Measurements from ENCODE around the gene WWOX. TPM values are rescaled to one million over a fixed set of nuclear protein-coding genes. Genes with fewer than 3 reads are reported as not detected.

Gene WWOX
- polyA plus RNA-seq, 4 donors = 4.9 to 15.8 (median 7.0) TPM

GRCh38 chr16:78126662-78127061 lies 27.2 kb downstream of the WWOX start:
- 84 to 90% (median 89%) methylated on average over 3 of the region's 3 CpGs for WGBS, 3 donors
- Histone ChIP-seq H3K36me3 (ENCODE audit: control insufficient read depth in 3 of 3, insufficient read depth in 2 of 3, low read depth in 1 of 3, low read length in 3 of 3) (peaks cover 0 to 6% (median 0%) of the 10 kb centered on the region in 3 donors), H3K27ac (ENCODE audit: low read depth in 1 of 3, low read length in 2 of 3) (no peak overlapping the region), H3K4me3 (ENCODE audit: low read depth in 1 of 3, low read length in 3 of 3) (no peak overlapping the region), H3K27me3 (ENCODE audit: control insufficient read depth in 3 of 3, insufficient read depth in 3 of 3, low read length in 3 of 3) (no peaks in the 10 kb centered on the region), H3K9me3 (ENCODE audit: control insufficient read depth in 2 of 2, insufficient read depth in 1 of 2, low read depth in 1 of 2, low read length in 1 of 2) (peaks cover 0 to 6% of the 10 kb centered on the region in 2 donors), H3K4me1 (ENCODE audit: control insufficient read depth in 3 of 3, insufficient read depth in 2 of 3, low read depth in 1 of 3, low read length in 2 of 3) (peaks cover 0 to 4% (median 0%) of the 10 kb centered on the region in 3 donors)
- DNase-seq = no peak
- no peak for FAIRE-seq

GRCh38 chr16:78127130-78127529 lies 27.7 kb downstream of the WWOX start:
- Histone ChIP-seq H3K9me3 (ENCODE audit: control insufficient read depth in 2 of 2, insufficient read depth in 1 of 2, low read depth in 1 of 2, low read length in 1 of 2) (peaks cover 0 to 6% of the 10 kb centered on the region in 2 donors), H3K36me3 (ENCODE audit: control insufficient read depth in 3 of 3, insufficient read depth in 2 of 3, low read depth in 1 of 3, low read length in 3 of 3) (peaks cover 0 to 5% (median 0%) of the 10 kb centered on the region in 3 donors), H3K4me3 (ENCODE audit: low read depth in 1 of 3, low read length in 3 of 3) (no peak overlapping the region), H3K27ac (ENCODE audit: low read depth in 1 of 3, low read length in 2 of 3) (no peak overlapping the region), H3K4me1 (ENCODE audit: control insufficient read depth in 3 of 3, insufficient read depth in 2 of 3, low read depth in 1 of 3, low read length in 2 of 3) (peaks cover 0 to 4% (median 0%) of the 10 kb centered on the region in 3 donors), H3K27me3 (ENCODE audit: control insufficient read depth in 3 of 3, insufficient read depth in 3 of 3, low read length in 3 of 3) (no peaks in the 10 kb centered on the region)
- FAIRE-seq = no peak
- DNase-seq = no peak
- WGBS, 3 donors = 50 to 84% (median 69%) methylated on average over 5 of the region's 5 CpGs

GRCh38 chr16:78128913-78129312 lies 29.5 kb downstream of the WWOX start:
- Histone ChIP-seq H3K27ac (ENCODE audit: low read depth in 1 of 3, low read length in 2 of 3) (no peak overlapping the region), H3K4me1 (ENCODE audit: control insufficient read depth in 3 of 3, insufficient read depth in 2 of 3, low read depth in 1 of 3, low read length in 2 of 3) (peaks cover 0 to 4% (median 0%) of the 10 kb centered on the region in 3 donors), H3K36me3 (ENCODE audit: control insufficient read depth in 3 of 3, insufficient read depth in 2 of 3, low read depth in 1 of 3, low read length in 3 of 3) (peaks cover 0 to 5% (median 0%) of the 10 kb centered on the region in 3 donors), H3K9me3 (ENCODE audit: control insufficient read depth in 2 of 2, insufficient read depth in 1 of 2, low read depth in 1 of 2, low read length in 1 of 2) (peaks cover 0 to 6% of the 10 kb centered on the region in 2 donors), H3K4me3 (ENCODE audit: low read depth in 1 of 3, low read length in 3 of 3) (no peak overlapping the region), H3K27me3 (ENCODE audit: control insufficient read depth in 3 of 3, insufficient read depth in 3 of 3, low read length in 3 of 3) (no peaks in the 10 kb centered on the region)
- 64 to 91% (median 89%) methylated on average over 9 of the region's 9 CpGs for WGBS, 3 donors
- FAIRE-seq = no peak
- no peak for DNase-seq

GRCh38 chr16:78129349-78129748 lies 29.9 kb downstream of the WWOX start:
- WGBS, 3 donors = 67 to 92% (median 82%) methylated on average over 2 of the region's 2 CpGs
- peaks cover 0 to 5% (median 0%) of the 10 kb centered on the region in 3 donors for H3K36me3 ChIP-seq (ENCODE audit: control insufficient read depth in 3 of 3, insufficient read depth in 2 of 3, low read depth in 1 of 3, low read length in 3 of 3)
- H3K4me3 ChIP-seq (ENCODE audit: low read depth in 1 of 3, low read length in 3 of 3) = no peak overlapping the region
- H3K27me3 ChIP-seq (ENCODE audit: control insufficient read depth in 3 of 3, insufficient read depth in 3 of 3, low read length in 3 of 3) = no peaks in the 10 kb centered on the region
- DNase-seq = no peak
- H3K9me3 ChIP-seq (ENCODE audit: control insufficient read depth in 2 of 2, insufficient read depth in 1 of 2, low read depth in 1 of 2, low read length in 1 of 2) = peaks cover 0 to 6% of the 10 kb centered on the region in 2 donors
- no peak overlapping the region for H3K27ac ChIP-seq (ENCODE audit: low read depth in 1 of 3, low read length in 2 of 3)
- peaks cover 0 to 4% (median 0%) of the 10 kb centered on the region in 3 donors for H3K4me1 ChIP-seq (ENCODE audit: control insufficient read depth in 3 of 3, insufficient read depth in 2 of 3, low read depth in 1 of 3, low read length in 2 of 3)
- FAIRE-seq = no peak

GRCh38 chr16:78130083-78130608 lies 30.7 kb downstream of the WWOX start:
- 80 to 86% (median 84%) methylated on average over 4 of the region's 4 CpGs for WGBS, 3 donors
- Histone ChIP-seq H3K9me3 (ENCODE audit: control insufficient read depth in 2 of 2, insufficient read depth in 1 of 2, low read depth in 1 of 2, low read length in 1 of 2) (peaks cover 0 to 6% of the 10 kb centered on the region in 2 donors), H3K4me3 (ENCODE audit: low read depth in 1 of 3, low read length in 3 of 3) (no peak overlapping the region), H3K4me1 (ENCODE audit: control insufficient read depth in 3 of 3, insufficient read depth in 2 of 3, low read depth in 1 of 3, low read length in 2 of 3) (peaks cover 0 to 6% (median 0%) of the 10 kb centered on the region in 3 donors), H3K27me3 (ENCODE audit: control insufficient read depth in 3 of 3, insufficient read depth in 3 of 3, low read length in 3 of 3) (no peaks in the 10 kb centered on the region), H3K27ac (ENCODE audit: low read depth in 1 of 3, low read length in 2 of 3) (no peak overlapping the region), H3K36me3 (ENCODE audit: control insufficient read depth in 3 of 3, insufficient read depth in 2 of 3, low read depth in 1 of 3, low read length in 3 of 3) (peaks cover 0 to 3% (median 0%) of the 10 kb centered on the region in 3 donors)
- FAIRE-seq (no peak), DNase-seq (no peak)

GRCh38 chr16:78130950-78131349 lies 31.5 kb downstream of the WWOX start:
- DNase-seq = no peak
- no peak overlapping the region for H3K4me3 ChIP-seq (ENCODE audit: low read depth in 1 of 3, low read length in 3 of 3)
- peaks cover 0 to 3% (median 0%) of the 10 kb centered on the region in 3 donors for H3K4me1 ChIP-seq (ENCODE audit: control insufficient read depth in 3 of 3, insufficient read depth in 2 of 3, low read depth in 1 of 3, low read length in 2 of 3)
- H3K36me3 ChIP-seq (ENCODE audit: control insufficient read depth in 3 of 3, insufficient read depth in 2 of 3, low read depth in 1 of 3, low read length in 3 of 3) = no peaks in the 10 kb centered on the region
- WGBS, 3 donors = 78 to 83% (median 78%) methylated on average over 5 of the region's 5 CpGs
- H3K27ac ChIP-seq (ENCODE audit: low read depth in 1 of 3, low read length in 2 of 3) = no peak overlapping the region
- peaks cover 0 to 6% of the 10 kb centered on the region in 2 donors for H3K9me3 ChIP-seq (ENCODE audit: control insufficient read depth in 2 of 2, insufficient read depth in 1 of 2, low read depth in 1 of 2, low read length in 1 of 2)
- H3K27me3 ChIP-seq (ENCODE audit: control insufficient read depth in 3 of 3, insufficient read depth in 3 of 3, low read length in 3 of 3) = no peaks in the 10 kb centered on the region
- no peak for FAIRE-seq

GRCh38 chr16:78133919-78134318 lies 34.5 kb downstream of the WWOX start:
- DNase-seq = peak; percentile 28 to 37
- H3K27me3 ChIP-seq (ENCODE audit: control insufficient read depth in 3 of 3, insufficient read depth in 3 of 3, low read length in 3 of 3) = no peaks in the 10 kb centered on the region
- peaks cover 0 to 6% of the 10 kb centered on the region in 2 donors for H3K9me3 ChIP-seq (ENCODE audit: control insufficient read depth in 2 of 2, insufficient read depth in 1 of 2, low read depth in 1 of 2, low read length in 1 of 2)
- WGBS, 3 donors = 67 to 86% (median 81%) methylated on average over 2 of the region's 2 CpGs
- FAIRE-seq = no peak
- peaks cover 0 to 3% (median 0%) of the 10 kb centered on the region in 3 donors for H3K4me1 ChIP-seq (ENCODE audit: control insufficient read depth in 3 of 3, insufficient read depth in 2 of 3, low read depth in 1 of 3, low read length in 2 of 3)
- peak overlapping the region in 1 of 3 donors; percentile 18 for H3K27ac ChIP-seq (ENCODE audit: low read depth in 1 of 3, low read length in 2 of 3)
- H3K36me3 ChIP-seq (ENCODE audit: control insufficient read depth in 3 of 3, insufficient read depth in 2 of 3, low read depth in 1 of 3, low read length in 3 of 3) = peaks cover 0 to 2% (median 0%) of the 10 kb centered on the region in 3 donors
- H3K4me3 ChIP-seq (ENCODE audit: low read depth in 1 of 3, low read length in 3 of 3) = no peak overlapping the region

GRCh38 chr16:78134944-78135619 lies 35.6 kb downstream of the WWOX start:
- FAIRE-seq = no peak
- WGBS, 3 donors = 76 to 81% (median 76%) methylated on average over 7 of the region's 7 CpGs

More at GRCh38 chr16:78134944-78135619, 35.6 kb downstream of the WWOX start:
- Histone ChIP-seq H3K9me3 (ENCODE audit: control insufficient read depth in 2 of 2, insufficient read depth in 1 of 2, low read depth in 1 of 2, low read length in 1 of 2) (peaks cover 0 to 9% of the 10 kb centered on the region in 2 donors), H3K27ac (ENCODE audit: low read depth in 1 of 3, low read length in 2 of 3) (no peak overlapping the region), H3K36me3 (ENCODE audit: control insufficient read depth in 3 of 3, insufficient read depth in 2 of 3, low read depth in 1 of 3, low read length in 3 of 3) (peaks cover 0 to 2% (median 0%) of the 10 kb centered on the region in 3 donors), H3K27me3 (ENCODE audit: control insufficient read depth in 3 of 3, insufficient read depth in 3 of 3, low read length in 3 of 3) (no peaks in the 10 kb centered on the region), H3K4me3 (ENCODE audit: low read depth in 1 of 3, low read length in 3 of 3) (no peak overlapping the region), H3K4me1 (ENCODE audit: control insufficient read depth in 3 of 3, insufficient read depth in 2 of 3, low read depth in 1 of 3, low read length in 2 of 3) (peaks cover 0 to 3% (median 0%) of the 10 kb centered on the region in 3 donors)
- no peak for DNase-seq
